ENCODE results near the gene E2F4. TPM values are rescaled to one million over a fixed set of nuclear protein-coding genes. Genes with fewer than 3 reads are reported as not detected.

E2F4 gene
- total RNA-seq, 4 donors from 2014 or later = 56.8 to 74.8 (median 68.1) TPM

GRCh38 chr16:67226804-67227566 is 35.0 kb downstream of the E2F4 start, which contains the start of gene TMEM208:
TSS of gene TMEM208 (plus strand) at chr16:67227130. CDS start at chr16:67227219, 89 bp downstream.
- TF ChIP-seq POLR2A (IDR thresholded peaks at IDR 0.05) = no peak
- TF ChIP-seq, protein P1, sequence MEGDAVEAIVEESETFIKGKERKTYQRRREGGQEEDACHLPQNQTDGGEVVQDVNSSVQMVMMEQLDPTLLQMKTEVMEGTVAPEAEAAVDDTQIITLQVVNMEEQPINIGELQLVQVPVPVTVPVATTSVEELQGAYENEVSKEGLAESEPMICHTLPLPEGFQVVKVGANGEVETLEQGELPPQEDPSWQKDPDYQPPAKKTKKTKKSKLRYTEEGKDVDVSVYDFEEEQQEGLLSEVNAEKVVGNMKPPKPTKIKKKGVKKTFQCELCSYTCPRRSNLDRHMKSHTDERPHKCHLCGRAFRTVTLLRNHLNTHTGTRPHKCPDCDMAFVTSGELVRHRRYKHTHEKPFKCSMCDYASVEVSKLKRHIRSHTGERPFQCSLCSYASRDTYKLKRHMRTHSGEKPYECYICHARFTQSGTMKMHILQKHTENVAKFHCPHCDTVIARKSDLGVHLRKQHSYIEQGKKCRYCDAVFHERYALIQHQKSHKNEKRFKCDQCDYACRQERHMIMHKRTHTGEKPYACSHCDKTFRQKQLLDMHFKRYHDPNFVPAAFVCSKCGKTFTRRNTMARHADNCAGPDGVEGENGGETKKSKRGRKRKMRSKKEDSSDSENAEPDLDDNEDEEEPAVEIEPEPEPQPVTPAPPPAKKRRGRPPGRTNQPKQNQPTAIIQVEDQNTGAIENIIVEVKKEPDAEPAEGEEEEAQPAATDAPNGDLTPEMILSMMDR (IDR thresholded peaks at IDR 0.05) = peak in 1 of 3 donors; percentile 26
- WGBS, 2 donors = 0 to 1% methylated on average over 30 to 46 of the region's 46 CpGs
- peak within 1 kb of the TSS; percentile 91 for H3K4me3 ChIP-seq (ENCODE audit: low read depth, poor library complexity, severe bottlenecking)
- intact Hi-C loops (cut with DNase I; ENCODE audit: low total_unique reads) = no loop called here
- DNase-seq (ENCODE audit: low spot score in 2 of 2) = peak; percentile 98 to 100

DNA sequence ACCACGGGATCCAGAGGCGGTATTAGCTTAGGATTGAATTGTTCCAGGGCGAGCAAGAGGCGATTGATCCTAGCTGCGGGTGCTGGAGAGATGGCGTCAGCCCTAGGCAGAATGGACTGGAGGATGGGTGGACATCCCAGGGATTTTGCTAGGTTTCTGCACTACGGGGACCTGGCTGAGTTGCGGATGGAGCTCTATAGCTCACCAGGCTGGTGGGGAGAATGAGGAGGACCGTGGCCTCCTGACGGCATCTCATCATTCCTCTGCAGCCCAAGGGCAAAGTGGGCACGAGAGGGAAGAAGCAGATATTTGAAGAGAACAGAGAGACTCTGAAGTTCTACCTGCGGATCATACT is 35.6 kb downstream of the E2F4 start:
- intact Hi-C loops (cut with DNase I; ENCODE audit: low total_unique reads) = no loop called here
- TF ChIP-seq, protein P1 (IDR thresholded peaks at IDR 0.05) = no peak
- 10 to 11% methylated on average over 8 to 12 of the region's 12 CpGs for WGBS, 2 donors
- H3K4me3 ChIP-seq (ENCODE audit: low read depth, poor library complexity, severe bottlenecking) = peak overlapping the region; percentile 91
- DNase-seq (ENCODE audit: low spot score in 2 of 2) = no peak

- intact Hi-C loops (cut with DNase I; ENCODE audit: low total_unique reads) = no loop called here
- no peak for DNase-seq (ENCODE audit: low spot score in 2 of 2)
- H3K4me3 ChIP-seq (ENCODE audit: low read depth, poor library complexity, severe bottlenecking) = no peak overlapping the region
- TF ChIP-seq, protein P1 (IDR thresholded peaks at IDR 0.05) = no peak
- 86 to 91% methylated on average over 9 of the region's 9 CpGs for WGBS, 2 donors
Measured at GRCh38 chr16:67228034-67228785, 36.3 kb downstream of the E2F4 start.

DNA sequence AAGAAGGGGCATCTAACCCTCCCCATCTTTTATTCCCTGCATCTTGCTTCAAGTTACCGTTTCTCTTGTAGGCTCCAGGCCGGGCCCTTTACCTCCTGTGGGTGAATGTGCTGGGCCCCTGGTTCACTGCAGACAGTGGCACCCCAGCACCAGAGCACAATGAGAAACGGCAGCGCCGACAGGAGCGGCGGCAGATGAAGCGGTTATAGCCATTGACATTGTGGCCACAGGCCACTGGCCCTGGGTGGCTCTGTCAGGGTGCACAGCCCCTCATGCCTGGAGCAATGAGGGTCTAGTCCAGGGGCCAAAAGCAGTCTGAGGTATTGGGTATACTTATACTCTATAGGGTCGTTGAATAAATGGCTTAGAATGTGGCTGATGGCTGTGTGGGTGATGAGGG is 37.0 kb downstream of the E2F4 start:
- intact Hi-C loops (cut with DNase I; ENCODE audit: low total_unique reads) = no loop called here
- TF ChIP-seq, protein P1 (IDR thresholded peaks at IDR 0.05) = no peak
- TF ChIP-seq POLR2A (IDR thresholded peaks at IDR 0.05) = no peak
- H3K4me3 ChIP-seq (ENCODE audit: low read depth, poor library complexity, severe bottlenecking) = no peak overlapping the region
- no peak for DNase-seq (ENCODE audit: low spot score in 2 of 2)
- WGBS, 2 donors = 82 to 85% methylated on average over 9 of the region's 9 CpGs

GRCh38 chr16:67229906-67230808 is 38.2 kb downstream of the E2F4 start:
- 86 to 92% methylated on average over 27 to 32 of the region's 32 CpGs for WGBS, 2 donors
- TF ChIP-seq POLR2A (IDR thresholded peaks at IDR 0.05) = no peak
- TF ChIP-seq, protein P1 (IDR thresholded peaks at IDR 0.05) = no peak
- no peak overlapping the region for H3K4me3 ChIP-seq (ENCODE audit: low read depth, poor library complexity, severe bottlenecking)
- DNase-seq (ENCODE audit: low spot score in 2 of 2) = no peak
- intact Hi-C loops (cut with DNase I; ENCODE audit: low total_unique reads) = no loop called here
